ENCODE measurements around the gene SPRED2. TPM values are rescaled to one million over a fixed set of nuclear protein-coding genes. Genes with fewer than 3 reads are reported as not detected.

Gene SPRED2
- total RNA-seq, 1 donor from 2014 or later: 56.9 TPM

GRCh38 chr2:65278531-65278981 is 153.8 kb downstream of the SPRED2 start:
- peak; percentile 27 for ATAC-seq
- H3K4me3 ChIP-seq: no peak overlapping the region
- peak overlapping the region; percentile 52 for H3K27ac ChIP-seq

GRCh38 chr2:65277791-65278483 is 154.5 kb downstream of the SPRED2 start:
- peak; percentile 14 for TF ChIP-seq CTCF (IDR thresholded peaks at IDR 0.05)
- H3K27me3 ChIP-seq: no peaks in the 10 kb centered on the region
- DNase-seq (peak; percentile 73), ATAC-seq (peak; percentile 75)
- peak overlapping the region; percentile 52 for H3K27ac ChIP-seq
- no peak overlapping the region for H3K4me3 ChIP-seq
- peaks cover 5% of the 10 kb centered on the region for H3K36me3 ChIP-seq
- H3K9me3 ChIP-seq: no peaks in the 10 kb centered on the region
- H3K4me1 ChIP-seq: peaks cover 53% of the 10 kb centered on the region
- intact Hi-C loops (cut with DNase I): no loop called here

More at GRCh38 chr2:65278531-65278981, 153.8 kb downstream of the SPRED2 start:
- TF ChIP-seq CTCF (IDR thresholded peaks at IDR 0.05): no peak
- Histone ChIP-seq H3K36me3 (no peaks in the 10 kb centered on the region), H3K27me3 (no peaks in the 10 kb centered on the region), H3K9me3 (no peaks in the 10 kb centered on the region), H3K4me1 (peaks cover 53% of the 10 kb centered on the region)
- no peak for DNase-seq
- intact Hi-C loops (cut with DNase I): no loop called here

- no peak for TF ChIP-seq CTCF (IDR thresholded peaks at IDR 0.05)
- peaks cover 46% of the 10 kb centered on the region for H3K4me1 ChIP-seq
- no peak overlapping the region for H3K27ac ChIP-seq
- no peak for ATAC-seq
- no peaks in the 10 kb centered on the region for H3K27me3 ChIP-seq
- DNase-seq: no peak
- no peaks in the 10 kb centered on the region for H3K9me3 ChIP-seq
- H3K4me3 ChIP-seq: no peak overlapping the region
- intact Hi-C loops (cut with DNase I): no loop called here
- peaks cover 13% of the 10 kb centered on the region for H3K36me3 ChIP-seq
These were observed 155.3 kb downstream of the SPRED2 start for GRCh38 chr2:65277118-65277517.

- Histone ChIP-seq H3K27ac (no peak overlapping the region), H3K4me3 (no peak overlapping the region), H3K4me1 (peaks cover 45% of the 10 kb centered on the region), H3K27me3 (no peaks in the 10 kb centered on the region), H3K9me3 (no peaks in the 10 kb centered on the region), H3K36me3 (peaks cover 18% of the 10 kb centered on the region)
- ATAC-seq (no peak), DNase-seq (no peak)
- intact Hi-C loops (cut with DNase I): no loop called here
- no peak for TF ChIP-seq CTCF (IDR thresholded peaks at IDR 0.05)
These were observed 155.8 kb downstream of the SPRED2 start for GRCh38 chr2:65276609-65277008.

- no peaks in the 10 kb centered on the region for H3K9me3 ChIP-seq
- H3K4me1 ChIP-seq: peaks cover 45% of the 10 kb centered on the region
- DNase-seq (no peak), ATAC-seq (no peak)
- H3K27ac ChIP-seq: no peak overlapping the region
- no peak overlapping the region for H3K4me3 ChIP-seq
- no peaks in the 10 kb centered on the region for H3K27me3 ChIP-seq
- H3K36me3 ChIP-seq: peaks cover 24% of the 10 kb centered on the region
- TF ChIP-seq CTCF (IDR thresholded peaks at IDR 0.05): no peak
- intact Hi-C loops (cut with DNase I): no loop called here
These were observed 157.1 kb downstream of the SPRED2 start for GRCh38 chr2:65275141-65275915.

Measured in upper lobe of right lung (tissue), 1 donor.